Ascending aorta (tissue), 2 donors: ENCODE results near the gene ALOX15B. TPM values are rescaled to one million over a fixed set of nuclear protein-coding genes. Genes with fewer than 3 reads are reported as not detected.

Experiments used
- DNase-seq, 2 donors: peaks; one replicate each; pipeline ENCODE4 v3.0.0-alpha.2; 2019; ENCODE audit warnings: low spot score in 2 of 2
- H3K27ac ChIP-seq, 2 donors: fragments of 200-600 bp; sonication (generic); one replicate each; pipeline ENCODE4 v1.5.1; 2016 to 2017; ENCODE audit warnings: mild to moderate bottlenecking in 1 of 2
- H3K27me3 ChIP-seq: fragments of 200-600 bp; sonication (generic); one replicate; pipeline ENCODE4 v1.5.1; 2017
- H3K36me3 ChIP-seq, 2 donors: fragments of 200-600 bp; sonication (generic); one replicate each; pipeline ENCODE4 v1.5.1; 2016
- H3K4me1 ChIP-seq, 2 donors: fragments of 200-600 bp; sonication (generic); one replicate each; pipeline ENCODE4 v1.5.1; 2016 to 2017; ENCODE audit warnings: mild to moderate bottlenecking in 1 of 2
- H3K4me3 ChIP-seq, 2 donors: fragments of 200-600 bp; sonication (generic); one replicate each; pipeline ENCODE4 v1.5.1; 2016 to 2017; ENCODE audit warnings: mild to moderate bottlenecking in 1 of 2
- H3K9me3 ChIP-seq, 2 donors: fragments of 200-600 bp; sonication (generic); one replicate each; pipeline ENCODE4 v1.5.1; 2016
- CTCF ChIP-seq, 3 experiments: fragments of 200-600 bp in 2 of 3; fragments of 450-650 bp in 1 of 3; sonication (generic) in 2 of 3; IDR thresholded peaks; one replicate each; pipeline ENCODE4 v1.5.1; 2016 to 2019; ENCODE audit warnings: antibody characterized with exemption in 3 of 3, mild to moderate bottlenecking in 1 of 3, moderate library complexity in 1 of 3
- intact Hi-C: fragments of 100-400 bp; cut with DNase I; formaldehyde crosslinking; loops from one replicate; pipeline ENCODE4 v1.15.1; 2023
- total RNA-seq: library from RNA; depleted of rRNA; stranded (reverse); fragments of >200 nt; gene quantifications from one replicate; pipeline ENCODE4 v1.1.0, GENCODE V29; 2016

ALOX15B gene
- total RNA-seq, 1 donor from 2014 or later = 2.3 TPM

GRCh38 chr17:8029121-8029520 lies 9.7 kb upstream of the ALOX15B start:
- Histone ChIP-seq H3K4me1 (no peaks in the 10 kb centered on the region), H3K27me3 (no peaks in the 10 kb centered on the region), H3K9me3 (no peaks in the 10 kb centered on the region), H3K27ac (no peak overlapping the region), H3K36me3 (no peaks in the 10 kb centered on the region), H3K4me3 (no peak overlapping the region)
- intact Hi-C loops = no loop called here
- DNase-seq = no peak
- TF ChIP-seq CTCF (IDR thresholded peaks at IDR 0.05) = no peak

- DNase-seq = no peak
- Histone ChIP-seq H3K9me3 (no peaks in the 10 kb centered on the region), H3K27me3 (no peaks in the 10 kb centered on the region), H3K4me1 (no peaks in the 10 kb centered on the region), H3K36me3 (no peaks in the 10 kb centered on the region), H3K27ac (no peak overlapping the region), H3K4me3 (no peak overlapping the region)
- TF ChIP-seq CTCF (IDR thresholded peaks at IDR 0.05) = no peak
- intact Hi-C loops = no loop called here
Observed at GRCh38 chr17:8031261-8031661, 7.6 kb upstream of the ALOX15B start.

GRCh38 chr17:8031950-8032349 lies 6.9 kb upstream of the ALOX15B start:
- no peak for DNase-seq
- Histone ChIP-seq H3K4me3 (no peak overlapping the region), H3K27ac (no peak overlapping the region), H3K4me1 (no peaks in the 10 kb centered on the region), H3K27me3 (no peaks in the 10 kb centered on the region), H3K36me3 (no peaks in the 10 kb centered on the region), H3K9me3 (no peaks in the 10 kb centered on the region)
- no peak for TF ChIP-seq CTCF (IDR thresholded peaks at IDR 0.05)
- intact Hi-C loops = no loop called here

- Histone ChIP-seq H3K4me1 (no peaks in the 10 kb centered on the region), H3K4me3 (no peak overlapping the region), H3K27ac (no peak overlapping the region), H3K36me3 (no peaks in the 10 kb centered on the region), H3K9me3 (no peaks in the 10 kb centered on the region), H3K27me3 (no peaks in the 10 kb centered on the region)
- intact Hi-C loops = no loop called here
- TF ChIP-seq CTCF (IDR thresholded peaks at IDR 0.05) = no peak
- DNase-seq = no peak
Observed at GRCh38 chr17:8032442-8032841, 6.4 kb upstream of the ALOX15B start.

GRCh38 chr17:8039611-8040168 lies 831 bp downstream of the ALOX15B start:
- Histone ChIP-seq H3K4me3 (peak overlapping the region; percentile 5 to 48), H3K4me1 (no peaks in the 10 kb centered on the region), H3K36me3 (no peaks in the 10 kb centered on the region), H3K9me3 (no peaks in the 10 kb centered on the region), H3K27me3 (peaks cover 10% of the 10 kb centered on the region), H3K27ac (no peak overlapping the region)
- intact Hi-C loops = no loop called here
- peak in 1 of 2 donors; percentile 56 for DNase-seq
- no peak for TF ChIP-seq CTCF (IDR thresholded peaks at IDR 0.05)
